ENCODE results near the gene CAMSAP2. TPM values are rescaled to one million over a fixed set of nuclear protein-coding genes. Genes with fewer than 3 reads are reported as not detected.

Gene CAMSAP2
- total and polyA plus RNA-seq, 10 of the 15 experiments (the other 5 are each of a cell fraction or from before 2014, with no cell fraction given), result 3.9 to 19.8 (median 8.0) TPM

- BruUV-seq (replicated peaks), result no TSS peak
- Histone ChIP-seq H2AFZ (ENCODE audit: control insufficient read depth, low read depth, low read length) (no peak overlapping the region), H3K79me2 (ENCODE audit: control insufficient read depth, insufficient read depth, low read length) (no peaks in the 10 kb centered on the region), H4K20me1 (ENCODE audit: control insufficient read depth, insufficient read depth) (no peaks in the 10 kb centered on the region), H3K27me3 (replicated peaks in 1 of 2; ENCODE audit: control insufficient read depth in 2 of 2, insufficient read depth in 2 of 2, low read length in 1 of 2) (no peaks in the 10 kb centered on the region), H3K27ac (ENCODE audit: control insufficient read depth, insufficient read depth) (no peak overlapping the region), H3K9me3 (replicated peaks; ENCODE audit: control insufficient read depth, insufficient read depth, low read length) (peaks cover 4% of the 10 kb centered on the region; the same call in 2 of the 3 replicates), H3K4me2 (ENCODE audit: control insufficient read depth, insufficient read depth) (no peak overlapping the region), H3K9ac (ENCODE audit: control insufficient read depth, insufficient read depth, low read length) (no peak overlapping the region), H3K4me3 (no peak overlapping the region), H3K36me3 (ENCODE audit: control insufficient read depth in 2 of 2, insufficient read depth in 2 of 2, low read length in 1 of 2) (peaks cover 1 to 7% of the 10 kb centered on the region in 2 experiments; a peak in 1 of 4 replicates), H3K4me1 (ENCODE audit: control insufficient read depth, insufficient read depth, low read length) (no peaks in the 10 kb centered on the region)
- ChIA-PET RAD21 (ENCODE audit: unreplicated experiment) (interaction anchor here (0.7 to 3.1 kb wide), 15 partner anchors 23 to 301 kb away, joined by 3 to 41 read pairs (median 3); partner anchors contain the start of gene INAVA), CTCF (interaction anchor here (0.7 to 6.6 kb wide), 33 partner anchors 9 to 309 kb away, joined by 3 to 75 read pairs (median 4); no protein-coding TSS in a partner anchor), POLR2A (no interaction called here), SMC1A (ENCODE audit: uncharacterized antibody, unreplicated experiment) (interaction anchor here (0.7 to 3.1 kb wide), 26 partner anchors 9 to 302 kb away, joined by 3 to 36 read pairs (median 4); partner anchors contain the start of gene KIF14)
- in situ Hi-C loops (cut with MboI), result no loop called here
- intact Hi-C loops (cut with micrococcal nuclease; ENCODE audit: unreplicated experiment), result loop anchor here (1.0 to 2.0 kb wide), 2 partner anchors 216 to 279 kb away; no protein-coding TSS in a partner anchor
- WGBS (ENCODE audit: insufficient coverage, insufficient replicate concordance, low lambda C conversion rate, missing lambda C conversion rate), result 23% methylated on average over 2 of the region's 2 CpGs
- ATAC-seq, result 0 out of 3 replicates have a peak, but pooled peaks have one; percentile 42
- no peak for FAIRE-seq
- DNase-seq (ENCODE audit: low read depth, low spot score), result no peak
- TF ChIP-seq RAD21 (IDR thresholded peaks at IDR 0.05; ENCODE audit: insufficient read depth, low read depth, low read length) (peak; percentile 28; the same call in 1 of the 2 replicates), CTCF (IDR thresholded peaks at IDR 0.05 in 2 of 3, conservative IDR thresholded peaks at IDR 0.05 in 1 of 3; ENCODE audit: control insufficient read depth in 2 of 3, extremely low read depth in 1 of 3, insufficient read depth in 1 of 3, low read depth in 3 of 3, low read length in 3 of 3) (peak in 1 of 3 experiments; percentile 2; a peak in 2 of 6 replicates), SMC3 (IDR thresholded peaks at IDR 0.05; ENCODE audit: borderline replicate concordance, low read length) (peak; percentile 20; the same call in 1 of the 2 replicates), IKZF1 (conservative IDR thresholded peaks at IDR 0.05) (no peak)
Measured at GRCh38 chr1:200837931-200838571, 99.4 kb downstream of the CAMSAP2 start.

Measured in GM12878 (cell line).